K562 (cell line): ENCODE results near the gene KIR3DL1. TPM values are rescaled to one million over a fixed set of nuclear protein-coding genes. Genes with fewer than 3 reads are reported as not detected.

Source experiments
- ATAC-seq: fragments of 200-7000 bp; cut with Tn5 transposase; 3 replicates; pipeline ENCODE4 v1.9.1; 2020; ENCODE audit warnings: moderate library complexity
- BruUV-seq: library from RNA; stranded (reverse); fragments of 400-500 nt; replicated peaks from 2 replicates; lab custom pipeline; 2021; lab: Mats Ljungman, UMichigan
- CTCF ChIA-PET: fragments of 300-600 bp; formaldehyde crosslinking; extraction: SDS; loops from one replicate; lab custom pipeline; 2021; ENCODE audit warnings: low intra/inter-chr PET ratio; lab: Yijun Ruan, JAX
- POLR2A ChIA-PET: fragments of 300-600, 350-650 bp; sonication (Branson Sonifier 250); formaldehyde crosslinking; extraction: SDS; loops from one replicate; lab custom pipeline; 2021; ENCODE audit warnings: antibody characterized with exemption, inconsistent platforms; lab: Yijun Ruan, JAX
- DNase-seq, 4 experiments: peaks; one replicate each; pipeline versions ENCODE4 v3.0.0 to v3.0.0-alpha.2; 2011 to 2018; ENCODE audit warnings: low spot score in 3 of 4, mixed read lengths in 3 of 4; ENCODE audit errors: extremely low read depth in 1 of 4
- FAIRE-seq: peaks from 2 replicates; lab custom pipeline; 2011; peaks lifted over from hg19 to GRCh38; lab: Jason Lieb, UNC
- H2AFZ ChIP-seq: 2 replicates; pipeline ENCODE4 v1.6.0; 2011; ENCODE audit warnings: low read depth, low read length, control low read depth, inconsistent platforms
- H3K27ac ChIP-seq: fragments of 200-600 bp; 3 replicates; pipeline ENCODE4 v1.8.0; 2011; ENCODE audit warnings: low read depth, mild to moderate bottlenecking, control low read depth, inconsistent platforms, low read length, moderate library complexity, mixed read lengths; ENCODE audit errors: extremely low read depth
- H3K27me3 ChIP-seq, 2 experiments: fragments of 300-600 bp in 1 of 2; 2 replicates in 1 of 2; 3 replicates in 1 of 2; pipeline versions ENCODE4 v1.6.0 to v1.8.0; 2011; ENCODE audit warnings: inconsistent platforms in 2 of 2, low read length in 2 of 2, mild to moderate bottlenecking in 1 of 2, mixed read lengths in 1 of 2, moderate library complexity in 1 of 2; ENCODE audit not compliant: control insufficient read depth in 2 of 2, insufficient read depth in 2 of 2
- H3K36me3 ChIP-seq: fragments of 300-600 bp; 3 replicates; pipeline ENCODE4 v1.8.0; 2011; ENCODE audit warnings: mild to moderate bottlenecking, low read length, inconsistent platforms; ENCODE audit not compliant: control insufficient read depth, insufficient read depth
- H3K4me1 ChIP-seq, 2 experiments: fragments of 200-600 bp in 1 of 2; replicated peaks in 1 of 2; 2 replicates in 1 of 2; 3 replicates in 1 of 2; pipeline versions ENCODE4 v1.5.1 to v1.8.0; 2011; ENCODE audit warnings: inconsistent platforms in 2 of 2, low read length in 2 of 2, mild to moderate bottlenecking in 1 of 2, mixed read lengths in 1 of 2, moderate library complexity in 1 of 2; ENCODE audit not compliant: control insufficient read depth in 2 of 2, insufficient read depth in 2 of 2
- H3K4me2 ChIP-seq: 2 replicates; pipeline ENCODE4 v1.6.1; 2011; ENCODE audit warnings: low read length, control low read depth, inconsistent platforms, mixed read lengths; ENCODE audit not compliant: insufficient read depth
- H3K4me3 ChIP-seq: fragments of 200-600 bp; sonication (generic), shearing (Covaris generic); 2 replicates; pipeline ENCODE4 v1.5.1; 2016; ENCODE audit warnings: control low read depth, inconsistent platforms
- H3K79me2 ChIP-seq: fragments of 200-600 bp; 3 replicates; pipeline ENCODE4 v1.8.0; 2011; ENCODE audit warnings: low read length, inconsistent platforms; ENCODE audit not compliant: control insufficient read depth, insufficient read depth
- H3K9ac ChIP-seq, 2 experiments: 2 replicates each; pipeline versions ENCODE4 v1.6.0 to v1.6.1; 2011; ENCODE audit warnings: low read depth in 2 of 2, low read length in 2 of 2, control low read depth in 1 of 2, inconsistent platforms in 1 of 2, mild to moderate bottlenecking in 1 of 2, mixed read lengths in 1 of 2; ENCODE audit not compliant: insufficient read depth in 1 of 2
- H3K9me1 ChIP-seq: one replicate; pipeline ENCODE4 v1.6.0; 2011; ENCODE audit warnings: inconsistent platforms, mild to moderate bottlenecking, low read length, moderate library complexity; ENCODE audit not compliant: control insufficient read depth, insufficient read depth
- H3K9me3 ChIP-seq: replicated peaks from 2 replicates; pipeline ENCODE4 v1.5.1; 2011; ENCODE audit warnings: low read depth, low read length, inconsistent platforms; ENCODE audit not compliant: control insufficient read depth, insufficient read depth
- H4K20me1 ChIP-seq: replicated peaks from 2 replicates; pipeline ENCODE4 v1.6.1; 2011; ENCODE audit warnings: low read length, inconsistent platforms, mixed read lengths; ENCODE audit not compliant: control insufficient read depth, insufficient read depth
- CC2D1A ChIP-seq: fragments of 450-650 bp; IDR thresholded peaks from 2 replicates; pipeline ENCODE4 v1.6.1; 2017; ENCODE audit warnings: mild to moderate bottlenecking
- FOXJ2 ChIP-seq: fragments of 200-800 bp; sonication (Bioruptor generic); IDR thresholded peaks from 2 replicates; pipeline ENCODE4 v1.6.1; 2016; ENCODE audit warnings: missing genetic modification characterization, missing compliant biosample characterization
- KDM2B ChIP-seq: fragments of 250-450 bp; sonication (Bioruptor Pico); IDR thresholded peaks from 2 replicates; pipeline ENCODE4 v1.8.0; 2021; ENCODE audit warnings: mild to moderate bottlenecking, moderate library complexity
- MBD2 ChIP-seq: sonication (generic); IDR thresholded peaks from 2 replicates; pipeline ENCODE4 v1.6.1; 2016; ENCODE audit warnings: low read depth, borderline replicate concordance
- MTA1 ChIP-seq: fragments of 450-650 bp; IDR thresholded peaks from 2 replicates; pipeline ENCODE4 v1.6.1; 2017; ENCODE audit warnings: borderline replicate concordance
- SMARCA5 ChIP-seq: fragments of 450-650 bp; IDR thresholded peaks from 2 replicates; pipeline ENCODE4 v1.6.1; 2016
- SNRNP70 ChIP-seq: fragments of 200-400 bp; formaldehyde crosslinking; optimal IDR thresholded peaks from 2 replicates; pipeline ENCODE3; 2017; ENCODE audit warnings: low read depth, low read length
- ZFP30 ChIP-seq: fragments of 250-450 bp; sonication (Bioruptor Pico); IDR thresholded peaks from 2 replicates; pipeline ENCODE4 v1.8.0; 2022; ENCODE audit warnings: moderate library complexity, mild to moderate bottlenecking, inconsistent platforms, borderline replicate concordance
- ZNF212 ChIP-seq: fragments of 450-650 bp; formaldehyde crosslinking; IDR thresholded peaks from 2 replicates; pipeline ENCODE4 v1.4.0; 2020; ENCODE audit warnings: mild to moderate bottlenecking
- ZNF24 ChIP-seq: fragments of 450-650 bp; IDR thresholded peaks from 2 replicates; pipeline ENCODE4 v1.6.1; 2016
- ZNF586 ChIP-seq: fragments of 450-650 bp; formaldehyde crosslinking; conservative IDR thresholded peaks from 2 replicates; pipeline ENCODE4 v1.4.0; 2020; ENCODE audit warnings: mild to moderate bottlenecking, moderate library complexity
- ZNF644 ChIP-seq: fragments of 200-800 bp; sonication (Bioruptor generic); IDR thresholded peaks from 2 replicates; pipeline ENCODE4 v1.6.1; 2016; ENCODE audit warnings: low read depth, missing genetic modification characterization, missing compliant biosample characterization
- WGBS: fragments of 100-300 bp; shearing (Covaris generic); methylation state at CpG from one replicate; pipeline ENCODE4 v1.1.6; 2016; ENCODE audit warnings: low coverage, mixed read lengths; ENCODE audit not compliant: insufficient coverage; ENCODE audit errors: missing lambda C conversion rate; 5-methylcytosine and 5-hydroxymethylcytosine counted together
- in situ Hi-C: fragments of 300-500 bp; cut with MboI; formaldehyde crosslinking; loops from 4 replicates; pipeline ENCODE4 v1.15.0; 2018; ENCODE audit warnings: inconsistent platforms, mixed read lengths
- intact Hi-C: fragments of 100-400 bp; cut with micrococcal nuclease; formaldehyde crosslinking; loops from 2 replicates; pipeline ENCODE4 v1.14.2; 2022
- polyA plus RNA-seq, 8 experiments: library from polyadenylated mRNA; depleted of rRNA in 4 of 8; stranded (reverse) in 5 of 8; unstranded in 3 of 8; fragments of >200 nt; fragmentation: Nextera tagmentation in 2 of 8; fragmentation: Illumina TruSeq in 1 of 8; extraction: Ambion mirVana in 2 of 8; extraction: Trizol in 1 of 8; gene quantifications; 2 replicates each; pipeline versions ENCODE4 v1.2.1 to v1.2.3, GENCODE V29; 2011 to 2014; ENCODE audit warnings: inconsistent platforms in 1 of 8, missing spikeins in 1 of 8
- total RNA-seq, 7 experiments: library from RNA; depleted of rRNA in 6 of 7; stranded (reverse); fragments of >200 nt in 6 of 7; fragmentation: Illumina TruSeq in 2 of 7; extraction: Trizol in 2 of 7; gene quantifications; 2 replicates each; pipeline versions ENCODE4 v1.2.1 to v1.2.3, GENCODE V29; 2011 to 2021; ENCODE audit warnings: low replicate concordance in 1 of 7
- TF ChIP-seq, protein P1 (sequence below): sonication (generic); formaldehyde crosslinking; IDR thresholded peaks from 2 replicates; pipeline ENCODE4 v1.5.0; 2020; ENCODE audit warnings: missing genetic modification reagents

KIR3DL1 gene
- total and polyA plus RNA-seq, 9 of the 15 experiments (the other 6 are each of a cell fraction or from before 2014, with no cell fraction given), result not detected

DNA sequence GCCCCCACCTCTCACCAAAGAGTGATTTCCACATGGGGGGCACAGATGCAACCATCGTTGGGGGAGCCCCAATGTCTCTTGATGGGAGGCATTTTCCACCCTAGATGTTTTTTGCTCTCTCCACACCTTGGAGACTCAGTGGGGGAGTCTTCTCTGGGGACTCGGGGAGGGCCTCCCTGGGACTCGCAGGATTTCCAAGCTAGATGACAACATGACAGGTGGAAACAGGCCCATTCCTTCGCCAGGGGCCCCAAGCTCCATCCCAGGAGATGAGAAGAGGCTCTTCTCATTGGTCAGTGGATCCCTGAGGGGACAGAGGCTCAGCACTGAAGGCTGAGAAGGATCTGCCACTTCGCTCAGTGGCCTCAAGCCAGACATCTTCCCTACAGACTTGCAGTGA, 25.6 kb upstream of the KIR3DL1 start:
- Histone ChIP-seq H4K20me1 (no peaks in the 10 kb centered on the region), H3K9ac (no peak overlapping the region), H3K27ac (no peak overlapping the region), H3K4me3 (no peak overlapping the region), H3K9me3 (no peaks in the 10 kb centered on the region), H3K79me2 (no peaks in the 10 kb centered on the region), H3K27me3 (peaks cover 4 to 35% of the 10 kb centered on the region in 2 experiments; a peak in 3 of 5 replicates), H3K4me1 (no peaks in the 10 kb centered on the region), H3K9me1 (no peaks in the 10 kb centered on the region), H3K36me3 (no peaks in the 10 kb centered on the region), H3K4me2 (no peak overlapping the region), H2AFZ (no peak overlapping the region)
- DNase-seq (no peak), ATAC-seq (no peak), FAIRE-seq (no peak)
- POLR2A ChIA-PET, result no interaction called here
- BruUV-seq, result no TSS peak
- CTCF ChIA-PET, result no interaction called here
- in situ Hi-C loops (no loop called here), intact Hi-C loops (no loop called here)
- no peak for TF ChIP-seq ZFP30
- no peak for TF ChIP-seq SNRNP70
- no peak for TF ChIP-seq ZNF644 (tag)
- no peak for TF ChIP-seq ZNF212 (CRISPR knock-in tag)
- no peak for TF ChIP-seq FOXJ2 (tag)
- no peak for TF ChIP-seq ZNF24
- TF ChIP-seq KDM2B (CRISPR knock-in tag), result no peak
- TF ChIP-seq CC2D1A, result no peak
- no peak for TF ChIP-seq SMARCA5
- no peak for TF ChIP-seq MTA1
- TF ChIP-seq, protein P1, sequence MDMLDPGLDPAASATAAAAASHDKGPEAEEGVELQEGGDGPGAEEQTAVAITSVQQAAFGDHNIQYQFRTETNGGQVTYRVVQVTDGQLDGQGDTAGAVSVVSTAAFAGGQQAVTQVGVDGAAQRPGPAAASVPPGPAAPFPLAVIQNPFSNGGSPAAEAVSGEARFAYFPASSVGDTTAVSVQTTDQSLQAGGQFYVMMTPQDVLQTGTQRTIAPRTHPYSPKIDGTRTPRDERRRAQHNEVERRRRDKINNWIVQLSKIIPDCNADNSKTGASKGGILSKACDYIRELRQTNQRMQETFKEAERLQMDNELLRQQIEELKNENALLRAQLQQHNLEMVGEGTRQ (CRISPR knock-in tag), result no peak
- no peak for TF ChIP-seq ZNF586 (CRISPR knock-in tag)
- TF ChIP-seq MBD2, result no peak
- 0% methylated on average over 5 of the region's 5 CpGs for WGBS
